GM19023 (cell line): ENCODE measurements around the gene PGLYRP3.
"Not testable (repeated sequence)": the region's sequence is repeated elsewhere in the genome, so short reads cannot be mapped to it uniquely, and the experiment has no call there.

Experiments used
- ATAC-seq: cut with Tn5 transposase; IDR thresholded peaks from one replicate; pipeline ENCODE4 v1.9.1; 2021; ENCODE audit warnings: mild to moderate bottlenecking, moderate library complexity; ENCODE audit not compliant: unreplicated experiment

Gene PGLYRP3

GRCh38 chr1:153348511-153349362 is 36.0 kb upstream of the PGLYRP3 start, which contains the start of gene PGLYRP4:
TSS of gene PGLYRP4 (minus strand) at chr1:153348841. CDS start at chr1:153347932, 909 bp downstream.
- no peak for ATAC-seq

- no peak for ATAC-seq
These were observed 35.1 kb upstream of the PGLYRP3 start for GRCh38 chr1:153347856-153348255.

DNA sequence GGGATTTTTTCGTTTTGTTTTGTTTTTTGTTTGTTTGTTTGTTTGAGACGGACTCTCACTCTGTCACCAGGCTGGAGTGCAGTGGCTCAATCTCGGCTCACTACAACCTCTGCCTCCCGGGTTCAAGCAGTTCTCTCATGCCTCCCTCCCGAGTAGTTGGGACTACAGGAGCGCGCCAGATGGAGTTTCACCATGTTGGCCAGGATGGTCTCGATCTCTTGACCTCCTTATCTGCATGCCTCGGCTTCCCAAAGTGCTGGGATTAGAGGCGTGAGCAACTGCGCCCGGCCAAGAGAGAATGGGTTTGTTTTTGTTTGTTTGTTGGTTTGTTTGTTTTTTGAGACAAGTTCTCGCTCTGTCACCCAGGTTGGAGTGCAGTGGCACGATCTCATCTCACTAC is 34.3 kb upstream of the PGLYRP3 start:
- not testable (repeated sequence) for ATAC-seq

GRCh38 chr1:153346077-153346723 is 33.4 kb upstream of the PGLYRP3 start:
- ATAC-seq = no peak

GRCh38 chr1:153345187-153346076 is 32.7 kb upstream of the PGLYRP3 start:
- peak; percentile 34 for ATAC-seq

DNA sequence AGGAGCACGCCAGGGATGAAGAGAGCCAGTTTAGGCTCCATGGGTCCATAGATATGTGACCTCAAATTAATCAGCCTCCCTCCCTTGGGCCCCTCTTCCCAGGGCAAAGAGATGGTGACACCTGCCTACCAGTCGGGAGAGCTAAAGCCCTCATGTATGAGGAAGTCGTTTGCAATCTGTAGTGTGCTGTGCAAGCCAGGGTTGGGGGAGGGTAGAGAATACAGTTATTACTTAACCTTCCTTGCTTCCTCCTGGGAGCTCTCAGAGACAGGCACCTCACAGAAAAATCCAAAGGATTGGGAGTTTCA is 31.9 kb upstream of the PGLYRP3 start:
- no peak for ATAC-seq

DNA sequence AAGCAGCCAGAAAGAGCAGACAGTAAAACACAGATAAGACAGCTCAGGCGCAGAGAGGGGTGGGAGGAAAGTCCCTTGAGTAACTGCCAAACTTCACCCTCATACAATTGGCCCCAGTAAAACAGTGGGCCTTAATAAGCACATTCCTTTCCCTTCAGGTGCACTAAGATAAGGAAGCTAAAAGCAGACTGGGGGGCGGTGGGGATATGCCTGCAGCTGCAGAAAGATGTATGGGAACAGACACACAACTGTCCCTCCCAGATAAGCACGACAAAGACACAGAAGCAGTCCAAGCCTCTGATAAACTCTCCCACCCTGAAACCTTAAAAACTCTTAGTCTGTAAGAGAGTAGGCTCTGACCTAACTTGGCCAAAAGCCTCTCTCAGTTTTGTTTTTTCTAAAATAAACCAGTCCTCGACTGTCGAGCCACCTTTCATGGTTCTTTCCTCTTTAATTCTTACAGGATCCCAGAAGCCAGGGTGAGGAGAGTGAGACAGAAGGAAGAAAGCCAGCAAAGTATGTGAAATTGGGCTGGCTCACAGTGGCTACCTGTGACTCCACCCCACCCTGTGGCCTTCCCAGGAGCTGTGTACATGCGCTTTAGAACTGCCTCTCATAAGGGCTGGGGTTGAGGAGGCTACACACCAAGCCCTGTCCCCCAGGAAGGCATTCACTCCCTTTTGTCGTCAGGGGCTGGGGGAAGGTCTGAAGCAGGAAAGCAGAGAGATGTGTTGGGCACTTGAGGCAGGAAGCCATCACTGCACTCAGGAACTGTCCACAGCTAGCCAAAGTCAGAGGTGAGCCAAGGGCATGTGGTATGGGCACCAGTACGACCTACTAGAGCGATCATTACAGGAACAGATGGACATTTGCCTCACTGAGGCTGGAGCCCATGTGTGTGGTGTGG is 31.3 kb upstream of the PGLYRP3 start:
- ATAC-seq = no peak

- no peak for ATAC-seq
These were observed 30.4 kb upstream of the PGLYRP3 start for GRCh38 chr1:153343040-153343681.

- no peak for ATAC-seq
These were observed 29.4 kb upstream of the PGLYRP3 start for GRCh38 chr1:153342178-153342577.

GRCh38 chr1:153341431-153341934 is 28.7 kb upstream of the PGLYRP3 start:
- ATAC-seq = no peak

DNA sequence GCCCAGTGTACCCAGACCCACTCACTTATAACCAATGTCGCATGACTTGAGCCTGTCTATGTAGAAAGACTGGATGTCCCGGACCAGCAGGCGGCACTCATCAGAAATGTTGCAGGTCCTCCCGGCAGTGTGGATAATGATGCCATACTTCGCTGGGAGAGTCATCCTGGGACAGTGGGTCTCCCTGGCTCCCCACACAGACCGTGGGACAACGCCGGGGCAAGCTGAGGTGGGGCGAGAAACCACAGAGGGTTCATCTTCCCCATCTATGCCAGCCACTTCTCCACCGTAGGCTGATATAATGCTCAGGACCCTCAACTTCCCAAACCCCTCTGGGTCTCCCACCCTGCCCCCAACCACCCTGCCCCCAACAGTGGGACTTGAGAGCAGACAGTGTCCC is 27.6 kb upstream of the PGLYRP3 start:
- no peak for ATAC-seq

DNA sequence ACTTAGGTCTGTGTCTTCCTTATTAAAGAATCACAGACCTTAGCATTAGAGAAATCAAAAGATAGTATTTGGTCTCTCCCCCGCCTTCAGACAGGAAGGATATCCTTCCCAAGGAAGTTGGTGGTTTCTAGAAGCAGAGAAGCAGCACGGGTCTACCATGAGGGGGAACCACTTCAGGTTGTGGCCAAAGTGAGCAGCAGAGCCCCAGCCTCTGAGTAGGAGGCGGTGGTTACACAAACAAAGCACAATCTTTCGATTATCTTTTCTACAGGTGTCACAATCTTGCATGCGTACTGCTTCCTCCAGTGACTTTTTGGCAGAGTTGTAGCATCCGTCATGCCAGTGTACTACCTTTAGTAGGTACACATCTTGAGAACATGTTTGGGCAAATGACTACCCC is 27.1 kb upstream of the PGLYRP3 start:
- no peak for ATAC-seq

DNA sequence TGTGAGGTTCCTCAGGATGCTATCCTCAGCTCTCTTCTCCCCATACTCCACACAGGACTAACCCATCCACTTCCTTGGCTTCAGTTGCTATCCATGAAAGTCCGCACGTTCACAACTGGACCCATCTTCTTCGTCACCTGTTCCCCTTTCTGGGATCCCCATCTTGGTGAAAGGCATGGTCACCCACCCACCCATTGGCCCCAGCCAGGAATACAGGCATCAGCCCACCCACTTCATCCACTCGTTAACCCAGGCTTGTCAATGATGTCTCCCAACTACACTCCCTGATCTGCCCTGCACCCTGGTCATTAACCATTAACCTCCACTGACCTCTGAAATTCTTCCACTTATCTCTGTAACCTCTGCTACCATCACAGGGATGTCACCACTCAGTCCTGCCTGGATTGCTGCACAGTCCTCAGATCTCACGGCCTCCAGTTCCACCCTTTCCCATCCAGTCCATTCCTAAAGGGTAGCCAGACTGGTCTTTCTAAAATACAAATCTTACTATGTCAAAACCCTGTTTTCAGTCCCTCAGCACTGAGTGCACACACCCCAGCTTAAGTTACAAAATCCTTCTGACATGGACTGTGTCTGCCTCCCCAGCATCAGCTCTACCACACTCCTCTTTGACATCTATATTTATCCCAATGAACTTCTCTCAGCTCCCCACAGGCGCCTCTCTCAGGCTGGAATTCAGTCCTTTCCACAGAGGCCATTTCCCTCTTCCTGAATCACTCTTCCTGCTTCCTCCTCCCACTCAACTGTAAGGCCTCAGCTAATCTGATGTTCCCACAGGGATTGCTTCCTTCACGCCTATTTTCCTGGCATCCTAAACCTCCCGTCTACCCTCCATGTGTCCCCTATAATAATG is 25.5 kb upstream of the PGLYRP3 start:
- ATAC-seq = no peak

DNA sequence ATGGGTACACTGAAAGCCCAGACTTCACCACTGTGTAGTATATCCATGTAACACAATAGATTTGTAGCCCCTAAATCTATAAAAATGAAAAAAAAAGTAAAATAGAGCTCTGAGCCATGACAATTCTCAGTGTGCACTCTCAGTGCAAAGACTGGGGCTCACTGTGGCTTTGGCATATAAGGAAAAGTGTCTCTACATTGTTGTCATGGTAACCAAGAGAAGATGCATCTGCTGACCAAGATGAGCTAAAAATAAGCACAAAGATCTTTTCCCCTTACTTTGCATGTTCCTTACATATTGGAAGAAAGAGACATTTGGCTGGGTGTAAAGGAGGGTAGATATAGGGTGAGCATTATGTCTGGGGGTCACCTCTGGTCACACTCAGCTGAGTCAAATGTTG is 23.9 kb upstream of the PGLYRP3 start:
- ATAC-seq = no peak

- no peak for ATAC-seq
These were observed 21.1 kb upstream of the PGLYRP3 start for GRCh38 chr1:153333902-153334301.

DNA sequence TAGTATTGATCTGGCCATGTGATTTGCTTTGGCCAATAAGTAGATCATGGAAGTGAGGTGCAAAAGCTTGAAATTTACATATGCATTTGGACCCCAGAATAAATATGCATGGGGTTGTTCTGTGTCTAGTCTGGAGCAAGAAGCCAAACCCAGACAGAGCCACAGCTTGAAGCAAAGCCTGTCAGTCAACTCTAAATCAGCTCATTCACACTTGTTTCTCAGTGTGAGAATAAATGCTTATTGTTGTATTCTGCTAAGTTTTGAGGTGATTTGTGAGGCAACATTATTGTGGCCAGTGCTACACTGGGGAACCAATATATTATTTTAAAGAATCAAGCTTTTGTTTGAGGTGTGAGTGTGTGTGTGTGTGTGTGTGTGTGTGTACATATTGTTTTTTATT is 12.2 kb upstream of the PGLYRP3 start:
- ATAC-seq = no peak

- no peak for ATAC-seq
These were observed 9.8 kb upstream of the PGLYRP3 start for GRCh38 chr1:153322568-153322967.

GRCh38 chr1:153318145-153318544 is 5.4 kb upstream of the PGLYRP3 start:
- not testable (repeated sequence) for ATAC-seq

DNA sequence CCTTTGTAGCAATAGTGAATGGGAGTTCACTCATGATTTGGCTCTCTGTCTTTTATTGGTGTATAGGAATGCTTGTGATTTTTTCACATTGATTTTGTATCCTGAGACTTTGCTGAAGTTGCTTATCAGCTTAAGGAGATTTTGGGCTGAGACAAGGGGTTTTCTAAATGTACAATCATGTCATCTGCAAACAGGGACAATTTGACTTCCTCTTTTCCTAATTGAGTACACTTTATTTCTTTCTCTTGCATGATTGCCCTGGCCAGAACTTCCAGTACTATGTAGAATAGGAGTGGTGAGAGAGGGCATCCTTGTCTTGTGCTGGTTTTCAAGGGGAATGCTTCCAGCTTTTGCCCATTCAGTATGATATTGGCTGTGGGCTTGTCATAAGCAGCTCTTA is 3.3 kb upstream of the PGLYRP3 start:
- ATAC-seq = not testable (repeated sequence)
